ENCODE measurements around the gene PLEKHG3. TPM values are rescaled to one million over a fixed set of nuclear protein-coding genes. Genes with fewer than 3 reads are reported as not detected.

Gene PLEKHG3
- total and polyA plus RNA-seq, 7 donors = 1.9 to 8.2 (median 5.2) TPM

DNA sequence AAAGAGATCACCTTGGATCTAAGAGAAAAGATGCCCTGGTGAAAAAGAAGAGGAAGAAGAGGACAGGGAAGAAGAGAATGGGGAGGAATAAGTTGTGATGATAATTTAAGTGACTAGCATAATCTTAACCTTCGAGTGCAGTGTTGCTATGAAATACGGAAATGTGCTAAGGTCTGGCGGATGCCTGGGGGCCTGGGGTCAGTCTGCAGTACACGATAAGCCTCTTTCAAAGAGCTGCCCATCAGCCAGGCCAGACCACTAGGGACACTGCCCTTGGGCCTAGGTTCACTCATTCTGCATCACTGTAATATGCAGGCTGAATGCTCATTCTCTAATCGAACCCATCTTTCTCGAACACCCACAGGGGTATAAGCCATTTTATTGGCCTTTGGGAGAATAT is 83.4 kb downstream of the PLEKHG3 start:
- Histone ChIP-seq H3K27ac (no peak overlapping the region), H3K4me3 (no peak overlapping the region), H3K9me3 (no peaks in the 10 kb centered on the region), H3K36me3 (ENCODE audit: insufficient read depth in 1 of 2, low read depth in 1 of 2) (peaks cover 3 to 97% of the 10 kb centered on the region in 2 donors), H3K4me1 (peaks cover 16% of the 10 kb centered on the region), H3K27me3 (ENCODE audit: insufficient read depth in 3 of 3, low read length in 2 of 3) (no peaks in the 10 kb centered on the region)
- ATAC-seq = no peak
- DNase-seq = no peak
- WGBS, 3 donors = 88 to 93% (median 89%) methylated on average over 6 of the region's 6 CpGs
- intact Hi-C loops (cut with DNase I) = no loop called here
- TF ChIP-seq CTCF (IDR thresholded peaks at IDR 0.05) = no peak

DNA sequence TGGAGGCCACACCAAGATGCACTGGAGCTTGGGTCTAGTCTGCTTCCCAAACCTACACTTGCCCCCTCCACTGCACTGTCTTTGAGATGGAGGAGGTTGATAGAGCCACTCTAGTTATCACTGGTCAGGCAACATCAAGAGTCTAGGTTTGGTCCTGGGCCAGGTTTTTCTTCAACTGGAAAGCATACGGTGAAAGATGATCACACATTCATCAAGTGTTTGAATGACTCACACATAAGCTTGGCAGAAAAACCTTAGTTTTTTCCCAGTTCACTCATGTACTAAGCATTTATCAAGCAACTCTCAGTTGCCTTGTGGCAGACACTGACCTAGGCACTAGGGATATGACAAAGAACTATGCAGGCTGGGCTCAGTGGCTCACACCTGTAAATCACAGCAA is 84.5 kb downstream of the PLEKHG3 start:
- peak overlapping the region; percentile 21 for H3K27ac ChIP-seq
- peaks cover 16% of the 10 kb centered on the region for H3K4me1 ChIP-seq
- H3K9me3 ChIP-seq = no peaks in the 10 kb centered on the region
- ATAC-seq (peak; percentile 66 to 85 (median 67)), DNase-seq (no peak)
- no peak overlapping the region for H3K4me3 ChIP-seq
- no peak for TF ChIP-seq CTCF (IDR thresholded peaks at IDR 0.05)
- H3K36me3 ChIP-seq (ENCODE audit: insufficient read depth in 1 of 2, low read depth in 1 of 2) = peaks cover 3 to 97% of the 10 kb centered on the region in 2 donors
- WGBS, 3 donors = 3 to 25% (median 20%) methylated on average over 1 of the region's 1 CpG
- H3K27me3 ChIP-seq (ENCODE audit: insufficient read depth in 3 of 3, low read length in 2 of 3) = no peaks in the 10 kb centered on the region
- intact Hi-C loops (cut with DNase I) = no loop called here

DNA sequence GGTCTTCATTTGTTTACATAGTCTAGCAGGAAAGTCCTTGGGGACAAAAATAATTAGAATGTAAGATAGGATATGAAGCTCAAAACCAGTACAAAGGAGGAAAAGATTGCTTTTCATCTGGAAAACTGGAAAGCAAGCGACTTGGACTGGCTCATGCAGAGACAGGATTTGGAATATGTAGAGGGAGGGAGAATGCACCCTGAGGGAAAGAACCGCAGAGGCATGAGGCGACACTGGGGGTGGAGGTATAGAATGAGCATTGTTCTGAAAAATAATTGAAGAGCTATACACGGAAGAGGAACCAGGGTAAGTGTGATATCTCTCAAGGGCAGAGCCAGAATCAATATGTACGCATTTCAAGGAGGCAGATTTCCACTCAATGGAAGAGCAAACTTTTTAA is 85.5 kb downstream of the PLEKHG3 start:
- Histone ChIP-seq H3K27me3 (ENCODE audit: insufficient read depth in 3 of 3, low read length in 2 of 3) (no peaks in the 10 kb centered on the region), H3K27ac (peak overlapping the region; percentile 21), H3K4me1 (peaks cover 16% of the 10 kb centered on the region), H3K36me3 (ENCODE audit: insufficient read depth in 1 of 2, low read depth in 1 of 2) (peaks cover 3 to 97% of the 10 kb centered on the region in 2 donors), H3K9me3 (no peaks in the 10 kb centered on the region), H3K4me3 (no peak overlapping the region)
- 56 to 84% (median 65%) methylated on average over 5 of the region's 5 CpGs for WGBS, 3 donors
- DNase-seq (no peak), ATAC-seq (no peak)
- intact Hi-C loops (cut with DNase I) = no loop called here
- TF ChIP-seq CTCF (IDR thresholded peaks at IDR 0.05) = no peak

DNA sequence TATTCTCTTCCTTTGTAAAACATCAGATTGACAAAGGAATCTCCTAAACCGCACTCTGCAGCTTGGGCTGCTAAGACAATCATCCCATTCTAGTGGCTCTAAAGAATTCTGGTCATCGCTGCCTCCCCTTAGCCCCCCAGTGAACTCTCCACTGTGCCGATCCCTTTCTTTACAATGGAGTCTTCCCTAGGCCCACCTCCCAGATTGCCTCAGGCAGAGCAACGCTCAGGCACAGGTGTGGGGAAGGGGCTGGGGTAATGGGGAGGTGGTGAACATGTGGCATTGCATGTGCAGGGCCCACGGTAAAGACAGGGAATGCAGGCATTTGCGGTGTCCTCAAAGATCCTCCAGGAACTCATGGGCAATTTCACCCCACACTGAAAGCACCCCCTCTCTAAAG is 86.3 kb downstream of the PLEKHG3 start:
- no peak overlapping the region for H3K27ac ChIP-seq
- intact Hi-C loops (cut with DNase I) = no loop called here
- H3K4me1 ChIP-seq = peaks cover 16% of the 10 kb centered on the region
- DNase-seq = no peak
- ATAC-seq = no peak
- no peak overlapping the region for H3K4me3 ChIP-seq
- WGBS, 3 donors = 70 to 73% (median 72%) methylated on average over 6 of the region's 6 CpGs
- H3K27me3 ChIP-seq (ENCODE audit: insufficient read depth in 3 of 3, low read length in 2 of 3) = no peaks in the 10 kb centered on the region
- TF ChIP-seq CTCF (IDR thresholded peaks at IDR 0.05) = no peak
- peaks cover 0 to 97% of the 10 kb centered on the region in 2 donors for H3K36me3 ChIP-seq (ENCODE audit: insufficient read depth in 1 of 2, low read depth in 1 of 2)
- no peaks in the 10 kb centered on the region for H3K9me3 ChIP-seq

DNA sequence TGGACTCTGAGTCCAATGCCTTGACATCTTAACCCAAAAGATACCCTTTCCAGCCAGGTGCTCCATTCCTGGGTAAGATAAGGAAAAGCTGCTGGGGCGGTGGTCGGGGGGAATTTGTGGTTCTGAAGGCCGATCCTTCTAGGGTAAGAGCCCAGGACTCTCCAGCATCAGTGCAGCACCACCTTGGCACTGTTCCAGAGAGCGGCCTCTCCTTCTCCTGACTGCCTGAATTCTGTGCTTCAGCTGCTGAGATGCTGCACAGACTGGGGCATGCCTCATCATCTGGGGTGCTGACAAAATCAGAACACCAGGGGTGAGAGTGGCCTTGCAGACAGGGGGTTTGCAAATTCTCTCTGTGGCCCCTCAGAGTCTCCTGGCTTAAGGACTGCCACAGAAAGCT is 88.0 kb downstream of the PLEKHG3 start:
- WGBS, 3 donors = 67 to 71% (median 69%) methylated on average over 4 of the region's 4 CpGs
- intact Hi-C loops (cut with DNase I) = no loop called here
- no peak overlapping the region for H3K4me3 ChIP-seq
- peaks cover 0 to 97% of the 10 kb centered on the region in 2 donors for H3K36me3 ChIP-seq (ENCODE audit: insufficient read depth in 1 of 2, low read depth in 1 of 2)
- H3K27ac ChIP-seq = no peak overlapping the region
- no peak for TF ChIP-seq CTCF (IDR thresholded peaks at IDR 0.05)
- DNase-seq (no peak), ATAC-seq (no peak)
- H3K9me3 ChIP-seq = no peaks in the 10 kb centered on the region
- no peaks in the 10 kb centered on the region for H3K27me3 ChIP-seq (ENCODE audit: insufficient read depth in 3 of 3, low read length in 2 of 3)
- peaks cover 16% of the 10 kb centered on the region for H3K4me1 ChIP-seq
